ENCODE results near the gene TBC1D10B.
"Not testable (repeated sequence)": the region's sequence is repeated elsewhere in the genome, so short reads cannot be mapped to it uniquely, and the experiment has no call there.

The TBC1D10B gene

GRCh38 chr16:30337964-30338357 is 32.3 kb downstream of the TBC1D10B start:
- not testable (repeated sequence) for DNase-seq (ENCODE audit: low read depth in 2 of 2, low spot score in 1 of 2)

- no peak for DNase-seq (ENCODE audit: low read depth in 2 of 2, low spot score in 1 of 2)
These were observed 34.5 kb downstream of the TBC1D10B start for GRCh38 chr16:30335598-30336474.

GRCh38 chr16:30335028-30335597 is 35.2 kb downstream of the TBC1D10B start:
- peak; percentile 59 to 67 for DNase-seq (ENCODE audit: low read depth in 2 of 2, low spot score in 1 of 2)

- peak; percentile 46 to 70 for DNase-seq (ENCODE audit: low read depth in 2 of 2, low spot score in 1 of 2)
These were observed 35.8 kb downstream of the TBC1D10B start for GRCh38 chr16:30334473-30334989.

- not testable (repeated sequence) for DNase-seq (ENCODE audit: low read depth in 2 of 2, low spot score in 1 of 2)
These were observed 46.1 kb downstream of the TBC1D10B start for GRCh38 chr16:30324220-30324619.

- not testable (repeated sequence) for DNase-seq (ENCODE audit: low read depth in 2 of 2, low spot score in 1 of 2)
These were observed 51.6 kb downstream of the TBC1D10B start for GRCh38 chr16:30318647-30319046.

GRCh38 chr16:30310937-30311336 is 59.4 kb downstream of the TBC1D10B start:
- not testable (repeated sequence) for DNase-seq (ENCODE audit: low read depth in 2 of 2, low spot score in 1 of 2)

GRCh38 chr16:30309255-30309654 is 61.0 kb downstream of the TBC1D10B start:
- not testable (repeated sequence) for DNase-seq (ENCODE audit: low read depth in 2 of 2, low spot score in 1 of 2)
